GM23338 (cell line): ENCODE measurements around the gene GRAMD1C. TPM values are rescaled to one million over a fixed set of nuclear protein-coding genes. Genes with fewer than 3 reads are reported as not detected.
A peak's percentile ranks its signal among the peaks of the same experiment; 100 is the strongest.

ENCODE experiments used
- ATAC-seq: fragments of 200-7000 bp; cut with Tn5 transposase; 3 replicates; pipeline ENCODE4 v1.9.1; 2020
- DNase-seq: peaks from one replicate; pipeline ENCODE4 v3.0.0-alpha.2; 2015; ENCODE audit warnings: low spot score
- H2AFZ ChIP-seq: fragments of 200-600 bp; sonication (generic); 2 replicates; pipeline ENCODE4 v1.8.0; 2016; ENCODE audit warnings: antibody characterized with exemption, mild to moderate bottlenecking, moderate library complexity
- H3F3A ChIP-seq: fragments of 200-600 bp; sonication (generic); replicated peaks from 2 replicates; pipeline ENCODE4 v1.8.0; 2017; ENCODE audit warnings: antibody characterized with exemption, mixed run types, low read depth
- H3K27ac ChIP-seq: fragments of 200-600 bp; sonication (generic); 2 replicates; pipeline ENCODE4 v1.6.1; 2016; ENCODE audit warnings: low read depth
- H3K27me3 ChIP-seq: fragments of 200-600 bp; sonication (generic); 2 replicates; pipeline ENCODE4 v1.8.0; 2016; ENCODE audit warnings: mild to moderate bottlenecking, mixed run types, moderate library complexity; ENCODE audit not compliant: insufficient read depth
- H3K36me3 ChIP-seq: fragments of 200-600 bp; sonication (generic); 2 replicates; pipeline ENCODE4 v1.8.0; 2016; ENCODE audit warnings: mild to moderate bottlenecking; ENCODE audit not compliant: insufficient read depth
- H3K4me1 ChIP-seq: fragments of 200-600 bp; sonication (generic); 2 replicates; pipeline ENCODE4 v1.8.0; 2016; ENCODE audit warnings: mild to moderate bottlenecking, moderate library complexity; ENCODE audit not compliant: insufficient read depth
- H3K4me2 ChIP-seq: fragments of 200-600 bp; sonication (generic); 2 replicates; pipeline ENCODE4 v1.7.1; 2017; ENCODE audit warnings: mixed run types
- H3K4me3 ChIP-seq: fragments of 200-600 bp; sonication (generic); 2 replicates; pipeline ENCODE4 v1.6.1; 2016; ENCODE audit warnings: mixed run types
- H3K79me2 ChIP-seq: fragments of 200-600 bp; sonication (generic); replicated peaks from 2 replicates; pipeline ENCODE4 v1.8.0; 2017; ENCODE audit warnings: mild to moderate bottlenecking; ENCODE audit not compliant: insufficient read depth
- H3K9me2 ChIP-seq: fragments of 200-600 bp; sonication (generic); 2 replicates; pipeline ENCODE4 v1.8.0; 2017; ENCODE audit not compliant: insufficient read depth
- H4K20me1 ChIP-seq: fragments of 200-600 bp; sonication (generic); replicated peaks from 2 replicates; pipeline ENCODE4 v1.8.0; 2017; ENCODE audit warnings: mild to moderate bottlenecking; ENCODE audit not compliant: insufficient read depth
- H3K27ac Mint-ChIP-seq: 2 replicates; pipeline ENCODE4 v1.8.0; 2020; ENCODE audit warnings: inconsistent platforms, mild to moderate bottlenecking, moderate library complexity, mixed read lengths
- H3K27me3 Mint-ChIP-seq: 3 replicates; pipeline ENCODE4 v1.8.0; 2022; ENCODE audit warnings: low read depth, mild to moderate bottlenecking, moderate library complexity, mixed read lengths, inconsistent platforms; ENCODE audit not compliant: insufficient read depth, poor library complexity
- H3K36me3 Mint-ChIP-seq: 3 replicates; pipeline ENCODE4 v1.8.0; 2021; ENCODE audit warnings: low read depth, mild to moderate bottlenecking, inconsistent platforms, moderate library complexity, mixed read lengths
- H3K4me1 Mint-ChIP-seq: 3 replicates; pipeline ENCODE4 v1.8.0; 2020; ENCODE audit warnings: mild to moderate bottlenecking, inconsistent platforms, mixed read lengths
- H3K4me3 Mint-ChIP-seq: 3 replicates; pipeline ENCODE4 v1.8.0; 2021; ENCODE audit warnings: moderate library complexity, mild to moderate bottlenecking, inconsistent platforms, mixed read lengths
- H3K9me3 Mint-ChIP-seq: 3 replicates; pipeline ENCODE4 v1.8.0; 2020; ENCODE audit warnings: moderate library complexity, mild to moderate bottlenecking, inconsistent platforms, mixed read lengths
- CTCF ChIP-seq, 2 experiments: fragments of 200-600 bp in 1 of 2; sonication (generic) in 1 of 2; conservative IDR thresholded peaks; 2 replicates each; pipeline versions ENCODE4 v1.5.1 to v1.6.1; 2016 to 2017; ENCODE audit warnings: antibody characterized with exemption in 2 of 2, low read depth in 2 of 2, mild to moderate bottlenecking in 2 of 2, moderate library complexity in 1 of 2
- JUNB ChIP-seq: IDR thresholded peaks from one replicate; pipeline ENCODE4 v1.6.1; 2016; ENCODE audit warnings: antibody characterized with exemption; ENCODE audit not compliant: unreplicated experiment
- NANOG ChIP-seq: IDR thresholded peaks from 2 replicates; pipeline ENCODE4 v1.6.1; 2016; ENCODE audit warnings: antibody characterized with exemption, borderline replicate concordance
- ZNF462 ChIP-seq: fragments of 250-450 bp; sonication (Bioruptor Pico); IDR thresholded peaks from 2 replicates; pipeline ENCODE4 v1.5.0; 2020; ENCODE audit warnings: mild to moderate bottlenecking, moderate library complexity
- polyA plus RNA-seq: library from polyadenylated mRNA; unstranded; fragments of >200 nt; fragmentation: Nextera tagmentation; extraction: Ambion mirVana; gene quantifications from 2 replicates; pipeline ENCODE4 v1.2.1, GENCODE V29; 2016
- total RNA-seq: library from RNA; depleted of rRNA; stranded (reverse); fragments of >200 nt; shearing (Covaris generic); gene quantifications from 2 replicates; pipeline ENCODE4 v1.2.3, GENCODE V29; 2014

Gene GRAMD1C
- total and polyA plus RNA-seq, 2 experiments from 2014 or later, result 3.3 to 3.6 TPM

GRCh38 chr3:113812854-113813253 is 25.7 kb upstream of the GRAMD1C start:
- no peaks in the 10 kb centered on the region for H3K79me2 ChIP-seq
- Mint-ChIP-seq H3K36me3 (peaks cover 8% of the 10 kb centered on the region; the same call in 2 of the 3 replicates), H3K27ac (peak overlapping the region; percentile 22; the same call in 1 of the 2 replicates), H3K9me3 (no peaks in the 10 kb centered on the region), H3K4me1 (peaks cover 14% of the 10 kb centered on the region), H3K27me3 (peaks cover 2% of the 10 kb centered on the region), H3K4me3 (no peak overlapping the region; the same call in 2 of the 3 replicates)
- H2AFZ ChIP-seq, result no peak overlapping the region
- DNase-seq (peak; percentile 55), ATAC-seq (peak; percentile 60)
- H3K27me3 ChIP-seq, result no peaks in the 10 kb centered on the region
- H3K4me1 ChIP-seq, result peaks cover 5% of the 10 kb centered on the region; the same call in 1 of the 2 replicates
- no peak overlapping the region for H3K27ac ChIP-seq
- H3F3A ChIP-seq, result no peaks in the 10 kb centered on the region
- no peak overlapping the region for H3K4me2 ChIP-seq
- TF ChIP-seq JUNB (no peak), ZNF462 (peak; percentile 68)
- H3K36me3 ChIP-seq, result peaks cover 5% of the 10 kb centered on the region; the same call in 1 of the 2 replicates
- peaks cover 4% of the 10 kb centered on the region; the same call in 1 of the 2 replicates for H3K9me2 ChIP-seq
- no peaks in the 10 kb centered on the region for H4K20me1 ChIP-seq
- H3K4me3 ChIP-seq, result no peak overlapping the region

- TF ChIP-seq NANOG (no peak), CTCF (conservative IDR thresholded peaks at IDR 0.05; ENCODE audit: low read depth in 2 of 2) (peak in 1 of 2 experiments; percentile 7; a peak in 1 of 4 replicates)
- Histone ChIP-seq H3K4me2 (no peak overlapping the region), H3K27me3 (no peaks in the 10 kb centered on the region), H3F3A (no peaks in the 10 kb centered on the region), H3K27ac (no peak overlapping the region), H2AFZ (no peak overlapping the region), H3K9me2 (no peaks in the 10 kb centered on the region), H3K79me2 (no peaks in the 10 kb centered on the region), H4K20me1 (no peaks in the 10 kb centered on the region), H3K4me3 (no peak overlapping the region), H3K4me1 (no peaks in the 10 kb centered on the region), H3K36me3 (no peaks in the 10 kb centered on the region)
- ATAC-seq (no peak), DNase-seq (no peak)
- Mint-ChIP-seq H3K27me3 (peaks cover 8% of the 10 kb centered on the region), H3K4me1 (no peaks in the 10 kb centered on the region), H3K9me3 (no peaks in the 10 kb centered on the region), H3K4me3 (no peak overlapping the region), H3K27ac (no peak overlapping the region), H3K36me3 (no peaks in the 10 kb centered on the region)
Observed at GRCh38 chr3:113819866-113820265, 18.7 kb upstream of the GRAMD1C start.
